Choroid plexus epithelial cell (primary cell): Measurements from ENCODE around the gene SEZ6.

Experiments used
- DNase-seq: peaks from one replicate; pipeline ENCODE4 v3.0.0-alpha.2; 2010; ENCODE audit warnings: low read depth
- H3K4me3 ChIP-seq: 2 replicates; pipeline ENCODE4 v1.5.1; 2011; ENCODE audit warnings: low read depth, mild to moderate bottlenecking, control low read depth, low read length, moderate library complexity
- CTCF ChIP-seq: conservative IDR thresholded peaks from 2 replicates; pipeline ENCODE4 v1.5.1; 2011; ENCODE audit warnings: low read depth, mild to moderate bottlenecking, control low read depth, inconsistent platforms, low read length, moderate library complexity

The SEZ6 gene

GRCh38 chr17:28959471-28959871 is 46.4 kb downstream of the SEZ6 start:
- no peak overlapping the region for H3K4me3 ChIP-seq
- no peak for TF ChIP-seq CTCF
- no peak for DNase-seq

GRCh38 chr17:28958820-28959455 is 46.9 kb downstream of the SEZ6 start:
- H3K4me3 ChIP-seq: no peak overlapping the region
- no peak for TF ChIP-seq CTCF
- no peak for DNase-seq

GRCh38 chr17:28957992-28958355 is 47.9 kb downstream of the SEZ6 start:
- TF ChIP-seq CTCF: no peak
- H3K4me3 ChIP-seq: no peak overlapping the region
- no peak for DNase-seq

GRCh38 chr17:28957277-28957991 is 48.4 kb downstream of the SEZ6 start:
- no peak overlapping the region for H3K4me3 ChIP-seq
- TF ChIP-seq CTCF: no peak
- DNase-seq: no peak

GRCh38 chr17:28956861-28957260 is 49.0 kb downstream of the SEZ6 start:
- no peak overlapping the region for H3K4me3 ChIP-seq
- no peak for TF ChIP-seq CTCF
- DNase-seq: no peak

- DNase-seq: no peak
- no peak overlapping the region for H3K4me3 ChIP-seq
- no peak for TF ChIP-seq CTCF
These were observed 49.7 kb downstream of the SEZ6 start for GRCh38 chr17:28956112-28956511.

- TF ChIP-seq CTCF: no peak
- H3K4me3 ChIP-seq: no peak overlapping the region
- no peak for DNase-seq
These were observed 50.4 kb downstream of the SEZ6 start for GRCh38 chr17:28955408-28955807.
